ENCODE measurements around the gene MCF2L2.
"Not testable (repeated sequence)": the region's sequence is repeated elsewhere in the genome, so short reads cannot be mapped to it uniquely, and the experiment has no call there.

MCF2L2 gene

DNA sequence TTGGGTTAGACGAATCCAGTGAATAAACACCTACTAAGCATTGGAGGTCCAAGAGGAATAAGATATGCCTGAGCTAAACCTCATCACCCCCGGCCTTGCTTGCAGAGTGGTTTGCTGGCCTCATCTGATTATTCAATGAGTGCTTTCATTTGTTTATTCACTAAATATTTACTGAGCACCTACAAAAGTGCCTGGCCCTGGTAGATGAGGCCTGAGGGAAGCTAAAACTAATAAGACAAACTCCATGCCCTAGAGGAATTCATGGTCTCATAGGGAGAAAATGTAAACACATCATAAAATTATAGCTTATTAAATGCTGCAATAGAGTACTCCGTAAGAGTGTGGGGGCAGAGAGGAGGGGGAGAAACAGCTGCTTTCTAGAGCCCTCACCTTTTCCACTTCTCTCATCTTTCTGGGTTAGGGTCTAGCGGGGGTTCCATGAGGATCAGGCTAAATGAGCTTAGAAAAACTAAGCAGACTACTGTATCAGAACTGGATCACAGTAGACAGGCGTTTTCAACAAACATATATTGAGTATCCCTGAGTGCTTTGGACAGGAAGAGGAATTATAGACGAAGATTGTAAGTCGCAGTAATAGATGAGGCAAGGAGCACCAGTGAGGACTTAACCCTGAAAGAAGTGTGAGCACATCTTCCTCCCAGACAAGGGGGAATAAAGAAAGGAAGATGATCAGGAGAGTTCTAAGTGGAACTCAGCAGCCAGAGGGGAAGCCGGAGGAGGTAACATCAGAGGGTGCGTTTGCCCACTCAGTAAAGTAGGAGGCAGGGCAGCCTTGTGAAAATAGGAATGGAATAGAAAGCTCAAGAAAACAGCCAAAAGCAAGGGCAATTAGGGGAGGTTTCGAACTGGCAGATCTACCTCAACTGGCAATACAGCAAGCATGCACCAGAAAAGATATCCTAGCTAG, 234.4 kb downstream of the MCF2L2 start:
- peak; percentile 56 for DNase-seq

DNA sequence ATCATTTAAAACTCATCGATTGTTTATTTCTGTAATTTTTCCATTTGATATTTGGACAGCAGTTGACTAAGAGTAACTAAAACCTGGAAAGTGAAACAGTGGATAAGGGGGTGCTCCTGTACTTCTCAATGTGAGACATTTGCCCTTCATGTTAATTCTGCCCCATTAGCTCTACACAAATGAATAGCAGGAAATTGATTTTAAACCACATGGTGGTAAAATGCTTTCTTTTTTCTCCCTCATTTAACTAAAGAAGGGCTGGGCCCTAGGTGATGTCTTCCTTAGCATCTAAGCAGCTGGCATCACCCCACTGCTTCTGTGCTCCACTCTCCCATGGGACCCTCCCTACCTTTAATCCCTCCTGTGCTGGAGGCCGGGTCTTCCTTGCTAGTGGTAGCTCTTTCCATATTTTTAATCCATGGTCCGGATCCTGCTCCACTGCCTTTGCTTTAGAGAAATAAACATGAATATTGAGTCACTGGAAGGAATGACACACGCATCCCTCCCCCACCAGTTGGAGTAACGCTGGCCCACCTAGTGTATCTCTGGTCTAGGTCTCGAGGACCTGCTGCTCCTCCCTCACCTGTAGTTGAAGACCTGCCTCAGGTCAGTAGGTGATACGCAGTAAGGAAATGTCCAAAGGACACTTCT, 235.6 kb downstream of the MCF2L2 start:
- DNase-seq: no peak

DNA sequence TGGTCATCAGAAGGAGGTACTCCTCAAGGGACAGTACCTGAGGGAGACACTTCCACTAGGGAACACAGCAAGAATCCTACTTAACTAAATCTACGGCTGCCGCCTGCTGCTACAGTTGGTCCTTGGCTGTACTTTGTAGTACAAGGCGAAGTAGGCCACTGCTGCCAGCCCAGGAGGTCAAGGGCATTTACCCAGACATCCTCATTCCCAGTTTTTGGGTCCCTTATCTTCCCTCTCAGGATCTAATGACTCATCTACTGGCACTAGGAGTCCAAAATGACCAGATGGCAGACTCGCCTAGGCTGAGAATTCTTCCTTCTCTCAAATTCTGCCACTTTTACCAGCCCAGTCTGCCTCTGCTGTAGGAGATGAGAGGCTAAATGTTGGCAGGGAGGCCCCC, 238.8 kb downstream of the MCF2L2 start:
- DNase-seq: no peak

DNA sequence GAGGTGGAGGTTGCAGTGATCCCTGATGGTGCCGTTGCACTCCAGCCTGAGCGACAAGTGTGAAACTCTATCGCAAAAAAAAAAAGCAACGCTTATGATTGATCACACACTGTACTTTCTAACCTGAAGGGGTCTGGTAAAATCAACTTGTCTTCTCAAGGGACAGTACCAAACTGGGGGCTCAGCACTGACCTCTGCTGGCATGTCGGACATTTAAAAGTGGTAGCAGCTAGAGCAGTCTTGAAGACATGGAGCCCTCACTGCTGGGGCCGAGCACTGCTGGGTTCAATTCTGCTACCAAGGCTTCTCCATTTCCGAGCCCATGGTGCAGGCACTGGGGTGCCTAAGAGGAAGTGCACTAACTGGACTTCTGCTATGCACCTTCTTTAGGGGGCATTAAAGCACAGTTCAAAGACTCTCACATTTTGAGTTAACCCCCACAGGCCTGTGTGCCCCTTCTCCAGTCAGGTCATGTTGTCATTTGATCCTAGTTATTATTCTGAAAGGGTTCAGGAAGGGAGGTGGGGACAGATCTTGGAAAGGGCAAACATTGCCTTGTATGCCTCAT, 239.4 kb downstream of the MCF2L2 start:
- DNase-seq: peak; percentile 6

DNA sequence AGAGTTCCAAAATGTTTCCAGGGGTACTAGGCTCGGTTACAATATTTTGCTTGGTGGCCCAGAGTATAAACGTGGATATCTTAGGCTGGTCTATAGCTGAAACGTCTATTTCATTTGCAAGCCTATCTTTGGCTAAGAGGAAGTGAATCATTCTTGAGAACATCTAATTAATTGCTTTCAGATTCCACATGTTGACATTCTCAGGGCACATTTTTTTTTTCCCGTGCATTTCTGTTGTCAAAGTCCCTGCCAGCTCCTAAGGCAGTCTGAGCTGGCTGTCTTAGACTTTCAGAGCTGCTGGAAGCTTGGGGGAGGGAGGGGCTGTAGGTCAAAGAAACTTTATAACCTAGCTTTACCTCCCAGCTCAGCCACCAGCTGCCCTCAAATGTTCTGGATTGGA, 242.7 kb downstream of the MCF2L2 start:
- DNase-seq: no peak

DNA sequence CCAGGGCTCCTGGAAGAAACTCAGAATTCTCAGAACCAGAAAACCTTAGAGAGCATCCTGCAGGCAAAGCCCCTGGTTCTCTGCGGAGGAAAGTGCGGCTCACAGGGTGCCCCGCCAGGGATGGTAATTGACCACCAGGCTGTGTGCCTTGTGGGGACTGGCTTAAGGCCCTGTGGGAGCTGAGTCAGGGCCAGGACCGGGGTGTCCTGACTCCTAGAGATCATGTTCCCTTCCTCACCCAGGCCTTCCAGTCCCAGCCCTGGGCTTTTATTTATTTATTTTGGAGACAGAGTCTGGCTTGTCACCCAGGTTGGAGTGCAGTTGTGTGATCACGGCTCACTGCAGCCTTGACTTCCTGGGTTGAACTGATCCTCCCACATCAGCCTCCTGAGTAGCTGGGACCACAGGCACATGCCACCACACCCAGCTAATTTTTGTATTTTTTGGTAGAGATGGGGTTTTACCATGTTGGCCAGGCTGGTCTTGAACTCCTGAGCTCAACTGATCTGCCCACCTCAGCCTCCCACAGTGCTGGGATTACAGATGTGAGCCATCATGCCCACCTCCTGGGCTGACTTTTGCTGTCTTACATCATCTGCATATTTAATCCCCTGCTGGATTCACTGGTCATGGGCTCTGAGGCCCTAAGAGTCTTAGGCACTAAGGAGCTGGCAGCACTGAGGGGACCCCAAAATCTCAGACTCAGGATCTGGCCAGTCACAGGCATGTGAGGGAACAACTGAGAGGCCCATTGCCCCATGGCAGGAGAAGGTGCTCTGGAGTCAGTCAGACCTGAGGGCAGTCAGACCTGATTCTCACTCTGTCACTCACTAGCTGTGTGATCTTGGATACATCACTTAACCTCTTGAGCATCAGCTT, 245.4 kb downstream of the MCF2L2 start:
- DNase-seq: no peak

DNA sequence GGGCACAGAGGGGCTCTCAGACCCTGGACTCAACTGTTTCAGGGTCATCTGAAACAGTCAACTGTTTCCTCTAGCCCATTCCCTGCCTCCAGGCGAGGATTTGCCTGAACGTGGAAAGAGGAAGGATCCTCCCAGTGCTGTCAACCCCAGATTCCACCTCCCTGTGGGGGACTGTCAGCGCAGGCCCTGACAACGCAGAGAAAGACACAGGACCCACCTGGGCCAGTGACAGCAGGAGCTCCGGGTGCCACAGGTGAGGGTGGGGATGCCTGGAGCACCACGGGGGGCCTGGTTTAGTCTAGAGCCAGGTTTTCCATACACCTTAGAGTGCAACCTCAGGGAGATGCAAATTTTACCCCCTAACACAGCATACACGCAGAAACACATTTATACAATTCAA, 246.3 kb downstream of the MCF2L2 start:
- DNase-seq: no peak

DNA sequence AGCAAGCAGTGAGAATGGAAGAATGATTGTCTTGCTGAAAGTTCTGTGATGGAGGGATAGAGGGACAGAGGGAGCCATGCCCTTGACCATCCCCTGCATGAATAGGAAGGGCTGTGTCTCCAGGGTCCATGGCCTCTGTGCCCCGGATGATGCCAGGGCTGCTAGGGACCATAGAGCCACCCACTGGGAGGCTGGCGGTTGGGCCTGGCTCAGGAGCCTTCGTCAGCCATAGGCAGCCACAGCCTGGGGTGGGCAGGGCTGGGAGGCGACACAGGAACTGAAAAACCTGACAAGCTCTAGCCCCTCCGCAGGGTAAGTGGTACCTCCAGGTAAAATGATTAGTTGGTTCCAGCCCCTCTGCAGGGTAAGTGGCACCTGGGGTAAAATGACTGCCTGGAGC, 246.8 kb downstream of the MCF2L2 start:
- no peak for DNase-seq

DNA sequence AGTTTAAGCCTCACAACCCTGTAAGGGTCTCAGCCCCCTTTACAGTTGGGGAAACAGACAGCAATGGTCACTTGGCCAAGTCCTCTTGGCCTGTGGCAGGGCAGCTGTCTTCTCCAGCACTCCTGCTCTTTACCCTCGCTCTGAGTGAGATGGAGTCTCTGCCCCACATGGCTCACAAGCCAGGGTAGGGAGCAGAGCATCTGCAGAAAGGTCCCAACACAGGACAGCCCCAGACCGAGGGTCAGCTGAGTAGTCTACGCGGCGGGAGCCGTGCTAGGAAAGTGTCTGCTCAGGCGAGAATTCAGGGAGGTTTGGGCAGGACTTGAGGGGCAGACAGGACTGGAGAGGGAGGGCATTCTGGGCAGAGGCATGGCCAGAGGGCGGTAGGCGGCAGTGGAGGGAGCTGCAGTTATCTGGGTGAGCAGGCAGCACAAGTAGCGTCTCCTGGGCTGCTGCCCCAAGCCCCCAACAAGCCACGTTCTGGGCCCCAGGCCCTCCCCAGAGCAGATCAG, 247.6 kb downstream of the MCF2L2 start:
- no peak for DNase-seq

DNA sequence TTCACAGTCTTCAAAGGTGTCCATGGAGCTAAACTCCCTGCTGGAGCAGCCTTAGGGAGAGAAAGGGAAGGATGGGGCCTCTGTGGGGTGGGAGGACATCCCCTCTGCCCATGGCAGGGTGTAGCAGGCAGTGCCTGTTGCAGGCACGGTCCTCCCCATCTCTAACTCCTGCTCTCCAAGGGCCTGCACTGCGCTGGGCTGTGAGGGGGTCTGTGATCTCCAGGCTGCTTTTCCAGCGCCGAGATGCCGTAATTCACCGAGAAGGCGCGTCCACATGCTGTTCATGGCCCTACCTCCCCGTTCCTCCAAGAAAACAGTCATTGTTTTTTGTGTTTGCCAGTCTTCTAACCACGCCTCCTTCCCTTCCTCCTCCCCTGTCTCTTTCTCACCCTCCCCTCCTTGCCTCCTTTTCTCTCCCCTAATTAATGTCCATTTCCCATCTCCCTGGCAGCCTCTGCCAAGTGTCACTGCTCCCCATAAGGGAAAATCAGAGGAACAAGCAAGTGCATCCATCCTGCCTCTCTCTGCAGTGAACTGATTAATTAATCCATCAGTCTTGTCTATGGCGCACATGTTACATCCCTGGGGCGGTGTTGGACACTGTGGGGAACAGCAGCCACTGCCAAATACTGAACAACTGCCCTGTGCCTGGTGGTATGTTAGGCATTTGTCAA, 248.2 kb downstream of the MCF2L2 start:
- DNase-seq: no peak

DNA sequence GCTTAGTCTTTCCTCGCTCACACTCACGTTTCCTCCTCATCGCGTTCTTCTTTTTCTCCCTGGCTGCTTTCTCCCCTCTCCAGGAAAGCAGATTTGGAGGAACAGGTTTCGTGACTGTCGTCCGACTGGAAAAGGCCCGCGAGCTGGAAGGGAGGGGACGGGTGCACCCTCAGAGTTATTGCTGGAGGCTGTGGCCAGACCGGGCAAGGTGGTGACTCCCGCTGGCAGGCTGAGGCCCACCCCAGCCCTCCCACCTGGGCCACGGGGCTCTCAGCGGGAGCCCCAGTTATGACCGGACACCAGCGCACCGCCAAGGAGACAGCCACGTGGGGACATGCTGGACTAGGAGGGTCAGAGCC, 248.9 kb downstream of the MCF2L2 start:
- not testable (repeated sequence) for DNase-seq

DNA sequence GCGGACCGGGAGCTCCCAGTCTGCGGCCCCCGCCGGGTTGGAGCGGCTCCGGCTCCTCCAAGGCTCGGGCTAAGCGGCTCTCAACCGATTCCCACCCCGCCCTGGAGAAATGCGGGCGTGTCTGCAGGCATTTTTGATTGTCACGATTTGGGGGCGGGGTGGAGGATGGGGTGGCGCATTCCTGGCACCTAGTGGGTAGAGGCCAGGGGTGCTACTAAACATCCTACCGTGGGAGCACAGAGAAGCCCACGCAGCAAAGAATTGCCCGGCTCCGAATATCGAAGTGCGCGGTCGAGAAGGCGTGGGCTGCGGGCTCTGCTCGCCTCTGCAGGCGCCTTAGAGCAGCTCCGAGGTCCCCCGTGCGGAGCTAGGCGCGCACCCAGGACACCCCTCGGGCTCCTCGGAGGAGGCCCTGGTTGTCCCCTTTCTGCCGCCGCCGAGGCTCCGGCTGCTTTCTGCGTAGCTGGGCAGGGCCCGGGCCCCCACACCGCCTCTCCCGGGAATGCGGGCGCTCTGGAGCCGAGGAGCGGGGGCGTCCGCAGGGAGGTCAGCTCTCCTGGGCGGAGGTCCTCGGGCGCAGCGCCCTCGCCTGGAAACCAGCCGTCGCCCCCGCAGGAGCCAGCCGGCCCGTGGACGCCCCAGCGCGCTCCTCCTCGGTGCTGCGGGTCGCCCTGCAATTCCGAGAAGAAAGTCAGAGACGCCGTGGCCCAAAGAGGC, 249.4 kb downstream of the MCF2L2 start:
- no peak for DNase-seq

DNA sequence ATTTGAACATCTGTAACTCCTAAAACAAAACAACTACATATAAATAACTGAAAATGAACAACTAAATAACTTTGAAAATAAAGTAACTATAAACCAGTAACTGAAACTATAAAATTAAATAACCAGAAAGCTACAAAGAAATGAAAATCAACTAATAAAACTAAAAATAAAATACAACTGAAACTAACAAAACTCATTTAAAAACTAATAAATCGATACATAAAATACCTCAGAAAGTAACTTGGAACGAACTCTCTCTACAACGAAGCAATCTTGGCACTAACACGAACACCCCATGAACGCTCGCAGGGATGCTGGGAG, 249.9 kb downstream of the MCF2L2 start:
- DNase-seq: no peak

DNA sequence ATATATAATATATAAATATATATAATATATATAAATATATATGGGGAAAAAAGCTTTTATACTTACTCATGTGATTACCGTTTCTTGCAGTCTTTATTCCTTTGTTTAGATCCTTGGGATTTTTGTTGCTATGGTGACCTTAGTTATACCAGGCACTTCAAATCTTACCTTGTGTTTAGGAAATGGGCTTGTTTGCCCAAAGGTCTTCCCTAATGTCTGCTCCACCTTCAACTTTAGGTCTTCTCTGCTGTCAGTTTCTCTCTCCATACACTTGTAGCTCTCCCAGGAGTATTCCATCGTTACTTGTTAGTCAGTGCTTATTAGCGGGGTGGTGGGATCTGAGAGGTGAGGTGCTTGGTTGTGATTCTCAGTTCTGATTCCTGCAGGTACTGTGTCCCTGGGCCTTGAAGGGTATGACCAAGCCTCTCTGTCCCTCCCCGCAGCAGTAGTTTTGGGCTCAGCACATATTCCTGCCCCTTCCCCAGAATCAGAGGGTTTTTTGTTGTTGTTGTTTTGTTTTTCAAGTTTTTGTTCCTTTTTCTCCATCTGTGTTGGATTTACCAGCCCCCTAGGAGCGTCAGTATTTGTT, 256.3 kb downstream of the MCF2L2 start:
- peak; percentile 13 for DNase-seq

DNA sequence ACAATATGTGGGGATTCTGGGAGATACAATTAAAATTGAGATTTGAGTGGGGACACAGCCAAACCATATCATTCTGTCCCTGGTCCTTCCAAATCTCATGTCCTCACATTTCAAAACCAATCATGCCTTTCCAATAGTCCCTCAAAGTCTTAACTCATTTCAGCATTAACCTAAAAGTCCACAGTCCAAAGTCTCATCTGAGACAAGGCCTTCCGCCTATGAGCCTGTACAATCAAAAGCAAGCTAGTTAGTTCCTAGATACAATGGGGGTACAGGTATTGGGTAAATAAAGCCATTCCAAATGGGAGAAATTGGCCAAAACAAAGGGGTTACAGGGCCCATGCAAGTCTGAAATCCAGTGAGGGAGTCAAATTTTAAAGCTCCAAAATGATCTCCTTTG, 260.4 kb downstream of the MCF2L2 start:
- DNase-seq: not testable (repeated sequence)

DNA sequence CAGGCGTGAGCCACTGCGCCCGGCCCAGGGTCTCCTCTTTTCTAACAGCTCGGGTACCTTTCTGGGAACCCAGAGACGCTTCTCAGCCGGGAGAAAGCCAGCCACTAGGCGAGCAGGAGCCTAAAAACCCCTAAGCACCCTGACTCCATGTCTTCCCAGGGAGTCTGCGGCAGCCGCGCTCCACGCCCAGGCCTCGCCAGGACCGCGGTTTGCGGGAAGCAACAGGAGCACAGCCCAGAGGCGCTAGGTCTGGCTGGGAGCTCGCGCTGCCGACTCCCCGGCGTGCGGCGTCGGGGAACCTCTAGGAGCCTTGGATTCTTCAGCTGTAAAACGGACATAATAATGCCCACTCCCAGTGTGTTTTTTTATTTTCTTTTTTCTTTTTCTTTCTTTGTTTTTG, 264.9 kb downstream of the MCF2L2 start:
- no peak for DNase-seq

DNA sequence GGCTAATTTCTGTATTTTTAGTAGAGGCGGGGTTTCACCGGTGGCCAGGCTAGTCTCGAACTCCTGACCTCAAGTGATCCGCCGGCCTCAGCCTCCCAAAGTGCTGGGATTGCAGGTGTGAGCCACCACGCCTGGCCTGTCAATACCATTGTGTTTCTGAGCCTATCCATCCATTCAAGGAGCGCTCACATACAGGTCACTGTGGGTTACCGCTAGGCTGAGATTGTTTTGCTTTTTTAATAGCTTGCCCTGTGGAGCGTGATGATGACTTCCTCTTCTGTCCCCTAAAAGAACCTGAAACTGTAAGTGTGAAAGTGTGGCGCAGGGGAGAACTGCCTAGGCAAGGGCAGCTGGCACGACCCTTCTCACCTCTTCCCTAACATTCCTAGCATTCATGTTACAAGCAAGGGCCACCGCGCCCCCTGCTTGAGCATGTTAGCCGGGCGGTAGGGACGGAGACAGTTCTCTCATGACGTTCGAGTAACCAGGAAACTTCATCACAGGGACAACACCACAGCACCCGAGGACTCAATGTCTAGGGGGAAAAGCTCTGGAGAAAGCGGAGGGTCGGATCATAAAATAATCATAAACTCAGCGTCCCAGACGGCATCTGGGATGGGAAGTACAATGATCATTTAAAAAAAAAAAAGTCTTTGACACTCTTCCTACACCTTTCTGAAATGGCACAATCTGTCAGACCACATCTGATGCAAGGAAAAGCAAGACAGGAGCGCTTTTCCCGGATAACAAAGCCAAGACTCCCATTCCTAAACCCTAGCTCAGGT, 266.7 kb downstream of the MCF2L2 start:
- DNase-seq: no peak

DNA sequence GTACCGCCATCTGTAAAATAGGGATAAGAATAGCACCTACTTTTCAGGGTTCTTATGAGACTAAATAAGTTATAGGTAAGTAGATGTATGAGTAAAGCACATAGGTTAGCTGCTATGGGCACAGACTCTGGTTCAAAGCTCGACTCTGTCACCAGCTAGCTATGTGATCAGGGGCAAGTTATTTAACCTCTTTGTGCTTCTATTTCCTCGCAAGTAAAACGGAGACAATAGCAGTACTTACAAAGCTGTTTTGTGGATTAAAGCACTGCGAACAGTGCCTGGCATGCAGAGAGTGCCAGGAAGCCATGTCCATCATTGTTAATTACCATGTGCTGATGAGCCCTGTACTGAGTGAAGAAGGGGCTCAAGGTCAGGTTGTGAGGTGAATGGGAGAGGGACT, 267.8 kb downstream of the MCF2L2 start:
- DNase-seq: no peak

DNA sequence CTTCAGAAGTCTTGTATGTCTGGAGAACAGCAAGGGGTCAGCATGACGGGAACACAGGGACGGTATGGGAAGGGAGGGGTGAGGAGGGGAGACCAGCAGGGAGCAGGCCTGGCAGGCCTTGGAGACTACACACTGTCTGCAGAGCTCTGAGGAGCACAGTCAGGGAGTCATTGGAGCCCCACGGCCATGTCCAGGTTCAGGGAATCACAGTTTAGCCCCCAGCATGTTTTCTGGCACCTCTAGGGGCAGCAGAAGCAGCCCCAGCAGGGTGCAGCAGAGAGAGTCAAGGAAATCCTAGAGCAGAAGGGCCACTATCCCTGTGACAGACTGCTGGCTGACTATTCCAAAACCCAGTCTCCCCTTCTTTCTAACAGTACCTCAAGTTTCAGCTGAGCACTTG, 269.1 kb downstream of the MCF2L2 start:
- DNase-seq: no peak

DNA sequence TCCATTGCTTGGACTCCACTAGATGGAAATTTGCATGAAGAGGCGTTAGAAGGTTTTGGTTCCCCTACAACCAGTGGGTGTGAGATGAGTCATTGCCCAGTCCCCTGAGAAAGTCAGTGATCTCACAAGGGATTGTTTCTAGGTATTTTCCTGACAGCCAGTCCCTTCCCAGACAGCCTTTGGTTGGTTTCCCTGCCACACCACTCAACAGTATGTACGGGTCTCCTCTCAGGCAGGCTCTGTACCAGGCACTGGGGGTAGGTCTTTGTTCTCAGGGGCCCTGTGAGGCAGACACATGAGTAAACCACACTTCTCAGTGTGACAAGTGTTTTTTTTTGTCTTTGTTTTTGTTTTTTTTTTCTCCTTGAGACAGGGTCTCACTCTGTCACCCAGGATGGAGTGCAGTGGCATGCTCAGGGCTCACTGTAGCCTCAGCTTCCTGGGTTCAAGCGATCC, 269.8 kb downstream of the MCF2L2 start:
- no peak for DNase-seq

Data from NCI-H1105 (cell line).